HepG2 (cell line): ENCODE measurements around the gene UNG. TPM values are rescaled to one million over a fixed set of nuclear protein-coding genes. Genes with fewer than 3 reads are reported as not detected.

ENCODE experiments used
- ATAC-seq: fragments of 200-7000 bp; cut with Tn5 transposase; 3 replicates; pipeline ENCODE4 v1.9.1; 2020; ENCODE audit warnings: mild to moderate bottlenecking, moderate library complexity
- BruUV-seq: library from RNA; stranded (reverse); fragments of 400-500 nt; replicated peaks from 2 replicates; lab custom pipeline; 2021; lab: Mats Ljungman, UMichigan
- CTCF ChIA-PET: fragments of 300-600 bp; formaldehyde crosslinking; extraction: SDS; loops from one replicate; lab custom pipeline; 2021; ENCODE audit warnings: low total read pairs, inconsistent platforms, low intra/inter-chr PET ratio; lab: Yijun Ruan, JAX
- POLR2A ChIA-PET: fragments of 350-600 bp; sonication (Branson Sonifier 250); formaldehyde crosslinking; loops from one replicate; lab custom pipeline; 2020; ENCODE audit warnings: antibody characterized with exemption, inconsistent platforms; lab: Yijun Ruan, JAX
- DNase-seq: peaks from one replicate; pipeline ENCODE4 v3.0.0-alpha.2; 2015; ENCODE audit warnings: low spot score
- FAIRE-seq: peaks from 3 replicates; lab custom pipeline; 2011; peaks lifted over from hg19 to GRCh38; lab: Jason Lieb, UNC
- H2AFZ ChIP-seq: one replicate; pipeline ENCODE4 v1.6.1; 2011; ENCODE audit warnings: low read length, inconsistent platforms
- H3K27ac ChIP-seq: fragments of 300-600 bp; 3 replicates; pipeline ENCODE4 v1.8.0; 2011; ENCODE audit warnings: mixed run types, mild to moderate bottlenecking, mixed read lengths, low read length, inconsistent platforms; ENCODE audit not compliant: insufficient read depth; ENCODE audit errors: extremely low read length
- H3K27me3 ChIP-seq, 2 experiments: fragments of 200-600 bp in 1 of 2; 2 replicates in 1 of 2; 3 replicates in 1 of 2; pipeline versions ENCODE4 v1.6.0 to v1.8.0; 2011; ENCODE audit warnings: low read length in 2 of 2, mild to moderate bottlenecking in 2 of 2, moderate library complexity in 2 of 2, inconsistent platforms in 1 of 2; ENCODE audit not compliant: insufficient read depth in 2 of 2, control insufficient read depth in 1 of 2
- H3K36me3 ChIP-seq, 2 experiments: fragments of 200-600 bp in 1 of 2; replicated peaks in 1 of 2; 2 replicates in 1 of 2; 3 replicates in 1 of 2; pipeline versions ENCODE4 v1.5.1 to v1.8.0; 2011; ENCODE audit warnings: low read length in 2 of 2, inconsistent platforms in 1 of 2; ENCODE audit not compliant: insufficient read depth in 2 of 2, control insufficient read depth in 1 of 2
- H3K4me1 ChIP-seq: 2 replicates; pipeline ENCODE4 v1.5.1; 2012; ENCODE audit warnings: low read length, inconsistent platforms; ENCODE audit not compliant: insufficient read depth
- H3K4me2 ChIP-seq: 2 replicates; pipeline ENCODE4 v1.6.0; 2011; ENCODE audit warnings: low read depth, low read length, inconsistent platforms
- H3K4me3 ChIP-seq, 3 experiments: fragments of 200-600 bp in 1 of 3; sonication (generic), shearing (Covaris generic) in 1 of 3; replicated peaks in 1 of 3; 2 replicates each; pipeline ENCODE4 v1.5.1; 2011 to 2016; ENCODE audit warnings: low read length in 3 of 3, inconsistent platforms in 2 of 3, low read depth in 2 of 3, mild to moderate bottlenecking in 2 of 3, control low read depth in 1 of 3, mixed read lengths in 1 of 3; ENCODE audit not compliant: insufficient read depth in 1 of 3
- H3K79me2 ChIP-seq: one replicate; pipeline ENCODE4 v1.6.1; 2011; ENCODE audit warnings: low read length, inconsistent platforms; ENCODE audit not compliant: insufficient read depth
- H3K9ac ChIP-seq: 2 replicates; pipeline ENCODE4 v1.6.0; 2011; ENCODE audit warnings: mild to moderate bottlenecking, low read depth, low read length, inconsistent platforms; ENCODE audit not compliant: insufficient read depth
- H3K9me3 ChIP-seq: 2 replicates; pipeline ENCODE4 v1.5.1; 2012; ENCODE audit warnings: mild to moderate bottlenecking, low read length
- H4K20me1 ChIP-seq: 2 replicates; pipeline ENCODE4 v1.6.0; 2011; ENCODE audit warnings: inconsistent platforms, mild to moderate bottlenecking, low read length, moderate library complexity; ENCODE audit not compliant: insufficient read depth
- FOXA1 ChIP-seq, 2 experiments: fragments of 450-650 bp in 1 of 2; sonication (generic) in 1 of 2; formaldehyde crosslinking in 1 of 2; IDR thresholded peaks; 2 replicates each; pipeline versions ENCODE4 v1.4.0 to v1.6.1; 2016 to 2020; ENCODE audit warnings: missing genetic modification reagents in 1 of 2
- GMEB1 ChIP-seq: sonication (generic); formaldehyde crosslinking; IDR thresholded peaks from 2 replicates; pipeline ENCODE4 v1.5.1; 2020; ENCODE audit warnings: missing genetic modification reagents, mild to moderate bottlenecking, borderline replicate concordance
- MAFF ChIP-seq: IDR thresholded peaks from 2 replicates; pipeline ENCODE4 v1.6.1; 2011; ENCODE audit warnings: low read depth, low read length, improper control_type of control experiment
- MAFG ChIP-seq: sonication (generic); formaldehyde crosslinking; IDR thresholded peaks from 2 replicates; pipeline ENCODE4 v1.5.1; 2020; ENCODE audit warnings: mild to moderate bottlenecking, missing genetic modification reagents
- NPAS2 ChIP-seq: sonication (generic); formaldehyde crosslinking; IDR thresholded peaks from 2 replicates; pipeline ENCODE4 v1.8.0; 2022; ENCODE audit warnings: mild to moderate bottlenecking, missing genetic modification reagents, borderline replicate concordance
- RARA ChIP-seq: IDR thresholded peaks from 2 replicates; pipeline ENCODE4 v1.6.1; 2016; ENCODE audit warnings: missing genetic modification reagents, missing compliant biosample characterization
- RNF2 ChIP-seq: fragments of 450-650 bp; conservative IDR thresholded peaks from 2 replicates; pipeline ENCODE4 v1.6.1; 2016; ENCODE audit warnings: low read depth
- SMC3 ChIP-seq: IDR thresholded peaks from 2 replicates; pipeline ENCODE4 v1.6.1; 2011; ENCODE audit warnings: low read length, improper control_type of control experiment
- ZNF687 ChIP-seq: sonication (generic); formaldehyde crosslinking; IDR thresholded peaks from 2 replicates; pipeline ENCODE4 v1.5.1; 2020; ENCODE audit warnings: mild to moderate bottlenecking, missing genetic modification reagents, moderate library complexity
- WGBS: methylation state at CpG from one replicate; pipeline ENCODE4 v1.1.6; 2017; ENCODE audit warnings: low lambda C conversion rate; 5-methylcytosine and 5-hydroxymethylcytosine counted together
- in situ Hi-C: cut with HindIII; loops from 2 replicates; pipeline ENCODE4 v1.10.0; 2017; ENCODE audit warnings: low pct_unique_long_range_greater_than_20kb; ENCODE audit not compliant: extremely low pct_ligation_motif_present
- intact Hi-C: fragments of 100-400 bp; cut with micrococcal nuclease; formaldehyde crosslinking; loops from one replicate; pipeline ENCODE4 v1.10.0; 2022; ENCODE audit not compliant: unreplicated experiment
- polyA plus RNA-seq, 8 experiments: library from polyadenylated mRNA; depleted of rRNA in 3 of 8; stranded (reverse) in 7 of 8; unstranded in 1 of 8; fragments of >200 nt; fragmentation: Illumina TruSeq in 4 of 8; extraction: Trizol in 4 of 8; gene quantifications; 2 replicates each; pipeline versions ENCODE4 v1.2.1 to v1.2.3, GENCODE V29; 2011 to 2016; ENCODE audit warnings: low read depth in 4 of 8, missing spikeins in 1 of 8, mixed read lengths in 1 of 8; ENCODE audit not compliant: insufficient read depth in 1 of 8
- total RNA-seq, 5 experiments: library from RNA; depleted of rRNA; stranded (reverse); fragments of >200 nt; fragmentation: Illumina TruSeq; extraction: Trizol; gene quantifications; 2 replicates each; pipeline ENCODE4 v1.2.3, GENCODE V29; 2016; ENCODE audit warnings: low read depth in 1 of 5

The UNG gene
- total and polyA plus RNA-seq, 2 of the 13 experiments (the other 11 are each of a cell fraction or from before 2014, with no cell fraction given): 23.3 to 114 TPM

GRCh38 chr12:109147954-109148353 lies 50.6 kb downstream of the UNG start (continued):
- TF ChIP-seq MAFF: no peak
- TF ChIP-seq FOXA1 (IDR thresholded peaks at IDR 0.05): no peak
- TF ChIP-seq FOXA1 (CRISPR knock-in tag; IDR thresholded peaks at IDR 0.05): no peak
- TF ChIP-seq SMC3: no peak
- TF ChIP-seq RARA (CRISPR knock-in tag): no peak

GRCh38 chr12:109150124-109150640 lies 52.8 kb downstream of the UNG start:
- H3K4me1 ChIP-seq: peaks cover 21% of the 10 kb centered on the region

More at GRCh38 chr12:109150124-109150640, 52.8 kb downstream of the UNG start:
- FAIRE-seq: no peak
- H3K9ac ChIP-seq: no peak overlapping the region
- H3K27ac ChIP-seq: no peak overlapping the region
- in situ Hi-C loops: no loop called here
- no peaks in the 10 kb centered on the region for H4K20me1 ChIP-seq
- POLR2A ChIA-PET: interaction anchor here (0.8 kb wide), 1 partner anchor 34 kb away, joined by 4 read pairs; the partner anchor contains the start of gene ACACB
- H3K9me3 ChIP-seq: no peaks in the 10 kb centered on the region
- ATAC-seq: no peak
- H3K79me2 ChIP-seq: no peaks in the 10 kb centered on the region
- TF ChIP-seq GMEB1 (CRISPR knock-in tag) (no peak), MAFG (CRISPR knock-in tag) (no peak), NPAS2 (no peak), RNF2 (no peak), ZNF687 (no peak)
- no TSS peak for BruUV-seq
- 94% methylated on average over 9 of the region's 9 CpGs for WGBS
- no peaks in the 10 kb centered on the region for H3K27me3 ChIP-seq
- H3K36me3 ChIP-seq: no peaks in the 10 kb centered on the region
- H2AFZ ChIP-seq: no peak overlapping the region
- intact Hi-C loops: loop anchor here (5.0 kb wide), 1 partner anchor 33 kb away; the partner anchor contains the start of gene ACACB
- no peak overlapping the region for H3K4me2 ChIP-seq
- CTCF ChIA-PET: no interaction called here
- no peak for DNase-seq
- H3K4me3 ChIP-seq: no peak overlapping the region
